ENCODE results near the gene SF3B6.

DNA sequence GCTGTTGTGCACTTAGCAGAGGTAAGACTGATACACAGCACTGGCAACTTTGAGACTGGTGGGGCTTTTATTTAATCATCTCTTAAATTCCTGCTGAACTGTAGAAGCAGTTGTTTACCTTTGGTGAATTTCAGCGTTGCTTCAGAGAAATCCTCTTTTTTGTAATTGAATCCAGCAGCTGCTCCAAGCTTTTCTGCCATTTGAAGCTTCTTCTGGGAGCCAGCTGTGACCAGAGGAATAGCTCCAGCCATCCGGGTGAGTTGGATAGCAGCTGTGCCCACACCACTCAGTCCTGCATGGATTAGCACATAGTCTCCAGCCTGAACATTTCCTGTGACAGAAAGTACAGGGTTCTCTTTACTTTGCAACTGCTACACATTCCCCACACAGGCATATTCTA is 4.6 kb upstream of the SF3B6 start:
- TF ChIP-seq CTCF (IDR thresholded peaks at IDR 0.05; ENCODE audit: insufficient read depth, low read length) (no peak), POLR2AphosphoS5 (IDR thresholded peaks at IDR 0.05; ENCODE audit: low read depth) (no peak), REST (IDR thresholded peaks at IDR 0.05; ENCODE audit: insufficient replicate concordance, low read depth) (no peak), GABPA (IDR thresholded peaks at IDR 0.05; ENCODE audit: low read depth) (no peak)

Measured in HL-60 (cell line).